OCI-LY1 (cell line): ENCODE results near the gene GPRIN3.

Experiments
- EZH2 ChIP-seq: fragments of 200-600 bp; sonication (generic), shearing (Covaris generic); IDR thresholded peaks from 2 replicates; pipeline ENCODE4 v1.8.0; 2017; ENCODE audit warnings: borderline replicate concordance, mixed run types, mild to moderate bottlenecking, antibody characterized with exemption, low read length, moderate library complexity, mixed read lengths
- TF ChIP-seq, protein P1 (sequence below): fragments of 200-600 bp; sonication (generic), shearing (Covaris generic); IDR thresholded peaks from 2 replicates; pipeline ENCODE4 v1.5.1; 2017; ENCODE audit warnings: mild to moderate bottlenecking, antibody characterized with exemption, low read length, moderate library complexity, mixed read lengths

DNA sequence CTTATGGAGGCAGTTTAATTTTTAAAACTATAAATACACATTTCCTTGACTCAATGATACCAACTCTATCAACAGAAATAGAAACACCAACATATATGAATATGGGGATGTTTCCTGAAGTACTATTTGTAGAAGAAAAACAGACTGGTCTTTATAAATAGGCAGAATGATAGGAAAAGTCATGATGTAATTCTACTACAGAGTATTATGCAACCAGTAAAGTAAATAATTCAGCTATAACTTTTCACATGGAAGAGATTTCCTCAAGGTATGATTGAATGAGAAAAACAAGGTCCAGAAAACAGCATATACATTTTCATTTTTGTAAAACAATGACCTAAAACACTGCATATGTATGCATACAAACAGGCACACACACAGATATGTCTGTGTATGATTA is 56.2 kb downstream of the GPRIN3 start:
- TF ChIP-seq, protein P1, sequence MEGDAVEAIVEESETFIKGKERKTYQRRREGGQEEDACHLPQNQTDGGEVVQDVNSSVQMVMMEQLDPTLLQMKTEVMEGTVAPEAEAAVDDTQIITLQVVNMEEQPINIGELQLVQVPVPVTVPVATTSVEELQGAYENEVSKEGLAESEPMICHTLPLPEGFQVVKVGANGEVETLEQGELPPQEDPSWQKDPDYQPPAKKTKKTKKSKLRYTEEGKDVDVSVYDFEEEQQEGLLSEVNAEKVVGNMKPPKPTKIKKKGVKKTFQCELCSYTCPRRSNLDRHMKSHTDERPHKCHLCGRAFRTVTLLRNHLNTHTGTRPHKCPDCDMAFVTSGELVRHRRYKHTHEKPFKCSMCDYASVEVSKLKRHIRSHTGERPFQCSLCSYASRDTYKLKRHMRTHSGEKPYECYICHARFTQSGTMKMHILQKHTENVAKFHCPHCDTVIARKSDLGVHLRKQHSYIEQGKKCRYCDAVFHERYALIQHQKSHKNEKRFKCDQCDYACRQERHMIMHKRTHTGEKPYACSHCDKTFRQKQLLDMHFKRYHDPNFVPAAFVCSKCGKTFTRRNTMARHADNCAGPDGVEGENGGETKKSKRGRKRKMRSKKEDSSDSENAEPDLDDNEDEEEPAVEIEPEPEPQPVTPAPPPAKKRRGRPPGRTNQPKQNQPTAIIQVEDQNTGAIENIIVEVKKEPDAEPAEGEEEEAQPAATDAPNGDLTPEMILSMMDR: no peak
- no peak for TF ChIP-seq EZH2
